K562 (cell line): Measurements from ENCODE around the gene APP.

Experiments
- E2F5 ChIP-seq: sonication (generic); formaldehyde crosslinking; IDR thresholded peaks from 2 replicates; pipeline ENCODE4 v1.8.0; 2022; ENCODE audit warnings: mild to moderate bottlenecking, missing genetic modification reagents
- JUN ChIP-seq, 2 experiments: sonication (generic) in 1 of 2; formaldehyde crosslinking in 1 of 2; IDR thresholded peaks; 2 replicates each; pipeline versions ENCODE4 v1.6.1 to v1.8.0; 2012 to 2022; ENCODE audit warnings: borderline replicate concordance in 2 of 2, mild to moderate bottlenecking in 2 of 2, improper control_type of control experiment in 1 of 2, low read depth in 1 of 2, low read length in 1 of 2, missing genetic modification reagents in 1 of 2
- KLF6 ChIP-seq: fragments of 250-450 bp; sonication (Bioruptor Pico); IDR thresholded peaks from 2 replicates; pipeline ENCODE4 v1.4.0; 2020; ENCODE audit warnings: mild to moderate bottlenecking, moderate library complexity, borderline replicate concordance
- PHF20 ChIP-seq: fragments of 450-650 bp; IDR thresholded peaks from 2 replicates; pipeline ENCODE4 v1.6.1; 2018; ENCODE audit not compliant: partially characterized antibody
- PML ChIP-seq: IDR thresholded peaks from 2 replicates; pipeline ENCODE4 v1.6.1; 2012; ENCODE audit warnings: low read length, inconsistent platforms
- ZFP30 ChIP-seq: fragments of 250-450 bp; sonication (Bioruptor Pico); IDR thresholded peaks from 2 replicates; pipeline ENCODE4 v1.8.0; 2022; ENCODE audit warnings: moderate library complexity, mild to moderate bottlenecking, inconsistent platforms, borderline replicate concordance
- ZNF232 ChIP-seq: sonication (generic); formaldehyde crosslinking; IDR thresholded peaks from 2 replicates; pipeline ENCODE4 v1.8.0; 2022; ENCODE audit warnings: mild to moderate bottlenecking, missing genetic modification reagents

GRCh38 chr21:25863031-25863430 lies 307.5 kb downstream of the APP start:
- TF ChIP-seq ZNF232 (no peak), PHF20 (no peak), KLF6 (CRISPR knock-in tag) (no peak), JUN (IDR thresholded peaks at IDR 0.05; ENCODE audit: borderline replicate concordance, low read depth, low read length) (no peak), JUN (CRISPR knock-in tag; IDR thresholded peaks at IDR 0.05; ENCODE audit: borderline replicate concordance) (no peak), ZFP30 (CRISPR knock-in tag) (no peak), PML (no peak), E2F5 (CRISPR knock-in tag) (no peak)
